HT-29 (cell line): ENCODE measurements around the gene ODC1. TPM values are rescaled to one million over a fixed set of nuclear protein-coding genes. Genes with fewer than 3 reads are reported as not detected.

Experiments
- DNase-seq: peaks from one replicate; pipeline ENCODE4 v3.0.0-alpha.2; 2015; ENCODE audit warnings: low spot score
- total RNA-seq: library from RNA; depleted of rRNA; stranded (reverse); fragments of >200 nt; shearing (Covaris generic); gene quantifications from 2 replicates; pipeline ENCODE4 v1.2.3, GENCODE V29; 2014

ODC1 gene
- total RNA-seq, 1 experiment from 2014 or later, result 323 TPM

DNA sequence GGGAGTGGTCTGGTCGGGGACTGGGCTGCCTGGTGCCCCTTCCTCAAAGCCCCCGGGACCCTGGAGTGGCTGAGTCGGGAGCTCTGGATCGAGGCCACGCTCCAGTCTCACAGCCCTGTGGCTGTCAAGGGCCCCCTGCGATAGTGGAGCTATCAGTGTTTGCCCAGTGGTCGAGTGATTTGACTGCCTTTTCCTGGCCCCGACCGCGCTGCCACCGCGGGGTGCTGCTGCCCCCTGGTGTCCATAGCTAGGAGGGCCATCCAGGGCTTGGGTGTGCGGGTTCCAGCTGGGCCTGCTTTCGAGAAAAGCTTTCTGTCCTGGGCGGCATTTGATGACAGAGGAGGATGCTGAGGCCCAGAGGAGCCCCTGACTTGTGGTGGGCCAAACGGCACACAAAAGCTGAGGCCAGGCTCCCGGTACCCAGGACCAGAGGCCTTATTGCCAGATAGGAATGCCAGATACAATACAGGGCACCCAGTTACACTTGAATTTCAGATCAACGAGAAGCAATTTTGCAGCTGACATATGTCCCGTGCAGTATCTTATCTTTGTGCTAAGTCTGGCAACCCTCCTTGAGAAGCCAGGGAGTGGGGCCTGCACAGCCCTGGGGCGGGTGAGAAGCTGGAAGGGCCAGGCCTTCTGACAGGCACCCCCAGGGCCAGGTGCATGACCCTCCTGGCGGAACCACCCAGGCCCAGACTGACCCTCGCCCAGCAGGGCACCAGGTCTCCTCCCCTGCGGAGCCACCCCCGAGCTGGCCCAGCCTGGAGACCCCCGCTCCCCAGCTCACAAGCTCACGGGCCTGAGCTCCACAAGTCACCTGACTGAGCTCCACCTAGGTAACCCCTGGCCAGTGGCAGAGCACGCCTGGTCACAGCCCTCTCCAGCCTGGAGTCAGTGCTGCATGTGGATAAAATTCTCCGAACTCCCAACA, 13.0 kb downstream of the ODC1 start:
- peak; percentile 92 for DNase-seq

DNA sequence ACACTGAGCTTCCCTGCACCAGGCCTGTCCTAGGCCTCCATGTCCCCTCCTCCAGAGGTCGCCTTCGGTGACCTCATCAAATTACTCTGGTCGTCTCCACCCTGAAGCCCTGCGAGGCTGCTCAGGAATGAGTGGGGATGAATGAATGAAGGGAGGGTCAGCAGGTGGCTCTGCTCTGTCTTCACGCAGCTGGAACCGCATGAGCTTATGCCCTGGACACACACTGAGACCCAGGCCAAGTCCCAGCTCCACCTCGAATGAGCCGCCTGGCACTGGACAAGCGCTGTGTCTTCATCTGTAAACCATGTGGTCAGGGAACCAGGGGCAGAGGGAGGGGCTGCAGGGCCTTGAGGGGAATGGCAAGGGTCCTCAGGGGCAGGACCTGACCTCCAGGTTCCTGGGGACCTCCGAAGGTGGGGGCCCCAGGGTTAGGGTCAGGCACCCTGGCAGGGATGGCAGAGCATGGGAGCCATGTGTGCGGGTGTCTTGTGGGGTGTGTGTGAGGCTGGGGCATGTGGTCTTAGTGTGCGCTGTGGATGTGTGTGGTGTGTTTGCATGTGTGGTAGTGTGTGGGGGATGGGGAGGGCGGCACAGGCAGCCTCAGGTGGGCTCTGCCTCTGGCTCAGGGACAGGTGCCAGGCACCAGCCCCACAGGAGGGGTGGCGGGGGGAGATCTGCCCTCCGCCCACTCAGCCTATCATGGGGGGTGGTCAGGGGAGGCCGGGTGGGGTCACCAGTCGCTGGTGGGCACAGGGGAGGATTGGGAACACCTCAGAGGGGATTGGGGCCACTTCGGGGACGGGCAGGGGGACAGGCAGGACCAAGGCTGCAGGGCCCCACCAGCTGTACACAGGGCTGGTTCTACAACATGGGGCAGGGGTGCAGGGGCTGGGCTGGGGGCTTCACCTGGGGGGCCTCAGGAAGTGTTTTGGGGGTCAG, 13.9 kb downstream of the ODC1 start:
- no peak for DNase-seq

DNA sequence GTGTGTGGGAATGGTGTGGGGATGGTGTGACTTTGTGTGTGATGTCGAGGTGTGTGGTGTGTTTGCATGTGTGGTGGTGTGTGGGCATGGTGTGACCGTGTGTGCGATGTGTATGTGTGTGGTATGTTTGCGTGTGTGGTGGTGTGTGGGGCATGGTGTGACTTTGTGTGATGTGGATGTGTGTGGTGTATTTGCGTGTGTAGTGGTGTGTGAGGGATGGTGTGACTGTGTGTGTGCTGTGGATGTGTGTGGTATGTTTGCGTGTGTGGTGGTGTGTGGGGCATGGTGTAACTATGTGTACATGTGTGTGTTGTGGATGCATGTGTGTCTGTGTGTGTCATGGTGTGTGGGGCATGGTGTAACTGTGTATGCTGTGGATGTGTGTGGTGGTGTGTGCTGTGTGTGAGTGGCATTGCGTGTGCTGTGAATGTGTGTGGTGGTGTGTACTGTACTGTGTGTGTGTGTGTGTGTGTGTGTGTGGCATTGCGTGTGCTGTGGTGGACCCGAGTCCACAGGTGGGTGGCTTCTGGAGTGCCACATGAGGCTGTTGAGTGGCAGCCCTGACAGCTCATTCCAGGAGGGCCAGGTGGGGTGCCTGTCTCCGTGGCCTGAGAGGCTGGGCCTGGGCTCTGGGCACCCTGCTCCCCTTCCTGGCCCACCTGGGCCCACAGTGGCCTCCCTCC, 14.7 kb downstream of the ODC1 start:
- no peak for DNase-seq

DNA sequence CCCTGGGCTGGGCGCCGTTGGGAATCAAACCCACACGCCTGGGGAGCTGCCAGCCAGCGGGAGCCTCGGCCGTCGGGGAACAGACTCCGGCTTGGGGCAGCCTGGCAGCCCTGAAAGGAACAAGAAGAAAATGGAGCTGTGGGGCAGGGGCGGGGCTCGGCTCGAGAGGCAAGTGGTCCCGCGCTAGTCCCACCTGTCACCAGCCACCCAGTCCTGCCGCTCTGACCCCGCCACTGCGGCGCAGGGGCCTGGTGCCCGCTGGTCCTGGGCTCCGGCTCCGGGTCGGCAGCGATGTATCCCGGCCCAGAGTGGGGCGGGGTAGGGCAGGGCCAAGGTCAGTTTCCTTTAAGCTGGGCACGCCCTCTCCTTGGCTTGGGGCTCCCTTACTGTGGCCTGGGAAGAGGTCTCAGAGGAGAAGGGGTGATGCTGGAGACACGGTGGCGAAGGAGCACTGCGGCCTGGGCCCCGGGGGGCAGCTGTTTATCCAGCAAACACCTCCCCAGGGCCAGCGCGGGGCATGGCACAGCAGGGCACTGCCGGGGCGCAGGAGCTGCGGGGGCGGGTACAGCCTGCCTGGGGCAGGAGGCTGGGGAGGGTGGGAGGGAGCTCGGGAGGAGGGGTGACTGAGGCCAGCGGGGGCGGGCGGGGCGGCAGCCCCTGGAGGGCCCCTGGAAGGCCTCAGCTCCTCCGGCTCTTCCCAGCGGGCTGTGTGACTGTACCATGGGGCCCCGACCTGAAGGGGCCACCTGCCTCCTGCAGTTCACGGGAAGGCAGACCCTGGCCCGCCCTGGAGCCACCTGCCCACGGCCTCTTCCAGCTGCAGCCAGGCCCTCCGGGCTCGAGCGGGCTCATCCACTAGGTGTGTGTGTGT, 15.6 kb downstream of the ODC1 start:
- no peak for DNase-seq

DNA sequence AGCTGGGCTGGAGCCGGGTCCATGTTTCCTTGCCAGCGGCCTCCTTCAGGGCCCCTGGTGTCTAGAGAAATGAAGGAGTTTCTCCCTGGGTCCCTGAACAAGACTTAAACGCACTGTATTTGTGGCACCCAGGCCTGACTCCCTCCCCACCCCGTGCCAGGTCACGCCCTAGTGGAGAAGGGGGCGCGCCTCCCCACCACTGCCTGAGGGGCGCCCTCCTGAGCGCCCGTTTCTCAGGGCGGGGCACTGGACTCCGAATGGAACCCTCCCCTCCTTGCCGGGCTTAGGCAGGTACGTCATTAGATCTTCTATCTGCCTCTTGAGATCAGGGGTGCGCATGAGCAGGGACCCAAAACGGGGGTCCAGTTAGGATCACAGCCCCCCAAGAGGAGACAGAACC, 16.3 kb downstream of the ODC1 start:
- DNase-seq, result no peak

DNA sequence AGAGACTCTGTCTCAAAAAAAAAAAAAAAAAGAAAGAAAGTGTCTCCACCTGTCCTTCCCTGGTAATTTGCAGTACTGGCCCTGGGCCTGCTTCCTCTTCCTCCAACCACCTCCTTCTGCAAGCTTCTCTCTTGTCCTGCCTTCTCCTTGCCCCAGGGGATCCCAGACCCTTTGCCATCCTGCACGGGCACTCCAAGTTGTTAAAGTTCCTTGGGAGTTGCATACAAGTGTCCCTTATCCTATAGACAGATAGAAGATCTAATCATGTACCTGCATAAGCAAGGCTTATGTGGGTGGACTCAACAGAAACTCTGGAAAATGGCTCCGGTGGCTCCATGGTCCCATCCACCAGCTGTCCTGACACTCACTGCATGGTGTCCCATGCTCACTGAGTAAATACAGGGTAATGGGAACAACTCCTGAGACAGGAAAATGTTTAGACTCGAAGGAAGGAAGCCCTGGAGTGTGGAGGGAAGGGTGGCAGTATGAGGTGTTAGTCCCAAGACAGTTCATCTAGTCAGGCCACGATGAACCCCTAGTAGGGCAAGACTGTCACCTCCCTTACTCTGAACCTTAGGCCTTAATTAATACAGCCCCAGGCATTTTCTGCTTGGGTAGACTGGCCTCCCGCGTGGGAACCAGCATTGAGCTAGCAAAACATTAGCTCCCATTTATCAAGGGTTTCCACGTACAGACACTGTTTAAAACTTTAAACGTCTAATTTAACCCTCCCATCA, 17.1 kb downstream of the ODC1 start:
- DNase-seq, result no peak

DNA sequence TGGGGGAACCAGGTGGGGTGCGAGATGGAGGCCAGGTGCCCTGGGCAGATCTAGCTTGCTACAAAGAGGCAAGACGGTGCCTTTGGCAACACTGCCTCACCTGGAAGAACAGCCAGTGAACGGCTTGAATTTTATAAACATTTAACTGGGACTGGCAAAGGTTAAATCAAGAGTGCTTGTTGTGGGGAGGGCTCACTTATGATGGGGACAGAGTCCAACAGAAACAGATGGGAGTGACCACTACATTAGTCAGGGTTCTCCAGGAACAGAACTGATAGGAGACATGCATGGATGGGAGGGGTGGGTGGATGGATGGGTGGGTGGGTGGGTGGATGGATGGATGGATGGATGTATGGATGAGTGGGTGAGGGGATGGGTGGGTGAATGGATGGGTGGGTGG, 19.2 kb downstream of the ODC1 start:
- DNase-seq, result no peak

DNA sequence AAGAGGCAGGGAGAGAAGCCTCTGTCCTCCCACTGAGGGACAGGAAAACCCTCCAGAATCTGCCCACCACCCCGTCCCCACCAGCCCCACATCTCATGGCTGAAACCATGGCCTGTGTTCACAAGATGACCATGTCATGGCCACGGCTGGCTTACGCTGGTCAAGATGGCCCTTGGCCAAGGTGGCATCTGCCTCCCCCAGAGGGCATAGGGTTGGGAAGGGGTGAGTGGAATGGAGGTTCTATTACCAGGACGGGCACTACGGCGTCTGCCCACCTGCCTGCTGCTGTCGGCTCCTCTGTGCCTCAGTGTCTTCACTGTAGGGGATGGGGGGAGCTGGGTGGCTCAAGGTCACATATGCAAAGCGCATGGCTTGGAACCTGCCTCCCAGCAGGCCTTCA, 19.8 kb downstream of the ODC1 start:
- no peak for DNase-seq

DNA sequence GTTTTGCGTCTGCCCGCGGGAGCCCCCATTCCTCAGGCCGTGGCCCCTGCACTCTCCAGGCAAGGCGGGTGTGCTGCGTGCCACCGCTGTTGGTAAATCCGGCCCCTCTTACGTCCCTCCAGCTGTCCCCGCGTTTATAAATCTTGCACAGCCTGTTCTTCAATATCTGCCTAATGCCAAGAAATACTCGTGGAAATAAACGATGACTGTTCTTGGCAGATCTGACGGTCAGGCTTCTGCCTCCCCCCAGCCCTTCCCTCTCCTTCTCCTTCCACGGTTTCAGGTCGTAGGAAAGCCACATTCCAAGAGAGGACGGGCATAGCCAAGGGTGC, 20.5 kb downstream of the ODC1 start:
- DNase-seq, result no peak

DNA sequence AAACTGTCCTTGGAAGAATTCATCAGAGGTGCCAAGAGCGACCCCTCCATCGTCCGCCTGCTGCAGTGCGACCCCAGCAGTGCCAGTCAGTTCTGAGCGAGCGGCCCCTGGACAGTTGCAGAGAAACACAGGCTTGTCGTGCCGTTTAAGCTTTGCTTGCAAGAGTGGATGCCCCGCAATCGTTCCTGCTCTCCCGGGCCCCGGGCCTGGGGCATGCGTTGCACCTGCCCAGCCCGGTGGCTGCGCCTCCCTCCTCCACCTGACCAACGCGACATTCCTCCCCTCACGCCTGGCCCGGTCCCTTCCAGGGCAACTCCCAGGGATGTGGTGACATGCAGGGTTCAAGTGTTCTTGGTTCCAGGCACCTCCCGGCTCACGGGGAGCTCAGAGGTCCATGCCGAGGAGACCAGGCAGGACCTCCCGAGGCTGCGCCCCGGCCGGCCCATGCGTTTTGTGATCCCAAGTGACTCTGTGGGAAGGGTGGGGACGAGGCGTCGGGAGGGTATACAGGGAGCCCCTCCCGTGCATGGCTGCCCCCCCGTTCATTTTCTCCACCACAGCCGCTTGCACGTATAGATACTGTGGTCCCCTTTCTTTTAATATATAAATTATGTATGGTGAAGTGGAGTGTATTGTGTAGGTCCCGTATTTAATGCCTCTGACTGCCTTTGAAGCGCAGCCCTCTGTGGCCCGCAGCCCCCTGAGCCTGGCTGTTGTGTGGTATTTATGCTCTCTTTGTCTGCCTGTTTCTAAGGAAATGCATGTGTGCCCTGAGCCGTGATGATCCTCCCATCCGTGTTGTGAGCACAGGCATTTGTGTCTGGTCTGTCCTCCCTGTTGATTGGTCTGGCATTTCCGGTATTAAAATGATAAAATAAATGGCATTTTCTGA, 21.2 kb downstream of the ODC1 start:
- DNase-seq, result no peak

DNA sequence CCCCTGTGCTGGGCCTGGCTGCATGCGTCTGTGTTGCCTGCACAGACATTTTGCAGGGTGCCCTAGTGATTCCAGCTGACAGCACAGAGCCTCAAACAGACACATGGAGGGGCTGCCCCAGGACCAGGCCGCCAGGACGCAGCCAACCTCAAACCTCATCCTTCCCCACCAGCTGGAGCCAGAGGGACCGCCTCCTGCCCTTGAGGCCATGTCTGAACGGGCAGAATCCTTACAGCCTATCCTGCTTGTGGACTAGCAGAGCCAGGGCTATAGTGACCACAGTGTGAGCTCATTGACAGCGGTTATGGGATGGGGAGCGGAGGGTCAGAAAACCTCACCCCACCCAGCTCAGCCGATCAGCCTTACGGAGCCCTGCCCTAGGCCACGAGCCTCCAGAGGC, 22.4 kb downstream of the ODC1 start:
- DNase-seq, result no peak

DNA sequence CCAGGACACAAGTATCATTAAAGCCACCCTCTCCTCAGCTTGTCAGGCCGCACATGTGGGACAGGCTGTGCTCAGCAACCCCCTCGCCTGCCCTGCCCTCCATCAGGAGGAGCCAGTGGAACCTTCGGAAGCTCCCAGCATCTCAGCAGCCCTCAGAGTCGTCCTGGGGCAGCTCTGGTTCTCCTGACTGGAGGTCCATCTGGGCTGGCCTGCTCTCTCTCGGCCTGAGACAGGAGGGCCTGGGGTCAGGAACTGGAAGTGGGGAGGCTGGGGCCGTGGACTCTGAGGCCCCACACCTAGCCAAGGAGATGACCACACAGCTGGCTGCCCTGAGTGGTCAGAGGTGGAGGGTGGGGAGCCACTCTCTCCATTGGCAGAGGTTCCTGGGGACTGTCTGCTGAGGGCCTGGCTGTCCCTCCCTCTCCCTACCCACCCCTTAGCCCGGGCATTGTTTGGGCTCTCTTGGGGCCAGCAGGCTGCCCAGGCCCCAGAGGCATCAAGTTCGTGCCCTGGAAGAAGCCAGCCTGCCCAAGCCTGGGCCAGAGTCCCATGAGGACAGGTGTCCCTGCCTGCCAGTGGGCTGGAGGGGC, 23.1 kb downstream of the ODC1 start:
- no peak for DNase-seq

DNA sequence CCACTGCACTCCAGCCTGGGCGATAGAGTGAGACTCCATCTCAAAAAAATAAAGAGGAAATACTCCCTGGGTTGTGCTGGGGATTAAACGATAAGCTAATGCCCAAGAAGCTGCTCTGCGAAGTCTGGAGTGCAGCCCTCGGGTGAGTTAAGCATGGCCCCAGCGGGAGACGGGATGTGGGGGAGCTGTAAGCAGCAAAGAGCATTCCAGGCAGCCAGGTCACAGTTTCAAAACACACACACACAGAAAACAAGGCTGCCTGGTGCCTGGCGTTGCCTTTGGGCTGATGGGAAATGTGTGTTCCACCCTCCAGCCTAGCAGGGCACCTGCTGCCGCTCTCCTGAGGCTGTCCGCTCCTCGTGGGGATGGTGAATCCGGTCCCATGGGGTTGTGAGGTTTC, 24.1 kb downstream of the ODC1 start:
- no peak for DNase-seq

DNA sequence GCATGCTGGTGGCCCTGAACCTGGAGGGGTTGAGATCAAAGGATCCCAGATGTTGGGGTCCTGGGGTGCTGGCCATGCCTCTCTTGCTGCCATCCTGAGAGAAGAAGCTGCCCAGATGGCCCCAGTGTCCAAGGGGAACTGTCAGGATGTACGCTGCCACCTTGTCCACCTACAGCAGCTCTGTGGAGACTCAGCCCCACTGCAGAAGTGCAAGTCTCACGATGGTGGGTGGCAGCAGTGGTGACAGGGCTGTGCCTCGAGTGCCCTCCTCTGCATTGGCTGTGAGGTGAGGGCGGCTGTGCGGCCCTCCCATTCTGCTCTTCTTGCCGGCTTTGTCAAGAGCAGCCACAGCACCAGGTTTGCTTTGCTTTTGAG, 24.7 kb downstream of the ODC1 start:
- no peak for DNase-seq

DNA sequence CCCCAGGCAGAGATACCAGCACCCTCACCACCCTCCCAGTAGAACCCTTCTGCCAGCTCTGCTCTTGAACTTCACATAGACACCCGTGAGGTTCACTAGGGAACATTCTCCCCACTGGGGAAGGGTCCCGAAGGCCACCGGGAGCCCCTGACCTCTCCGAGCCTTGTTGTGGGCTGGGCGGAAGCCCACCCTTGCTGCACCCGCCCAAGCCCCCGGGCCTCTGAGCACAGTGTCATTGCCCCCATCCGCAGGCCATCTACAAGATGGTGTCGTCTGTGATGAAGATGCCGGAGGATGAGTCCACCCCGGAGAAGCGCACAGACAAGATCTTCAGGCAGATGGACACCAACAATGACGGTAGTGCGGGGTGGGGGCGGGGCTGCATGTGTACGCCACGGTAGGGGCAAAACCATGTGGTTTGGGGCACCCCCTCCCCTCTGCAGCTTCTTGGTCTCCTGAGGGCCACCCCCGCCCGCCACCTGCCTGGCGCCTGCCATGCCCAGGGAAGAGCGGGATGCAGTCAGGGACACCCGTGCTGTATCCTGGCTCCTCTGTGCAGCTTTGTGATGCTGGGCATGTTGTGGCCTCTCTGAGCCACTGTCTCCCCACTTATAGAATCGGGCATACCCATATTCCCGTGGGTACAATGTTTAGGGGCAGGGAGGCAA, 25.3 kb downstream of the ODC1 start:
- no peak for DNase-seq

DNA sequence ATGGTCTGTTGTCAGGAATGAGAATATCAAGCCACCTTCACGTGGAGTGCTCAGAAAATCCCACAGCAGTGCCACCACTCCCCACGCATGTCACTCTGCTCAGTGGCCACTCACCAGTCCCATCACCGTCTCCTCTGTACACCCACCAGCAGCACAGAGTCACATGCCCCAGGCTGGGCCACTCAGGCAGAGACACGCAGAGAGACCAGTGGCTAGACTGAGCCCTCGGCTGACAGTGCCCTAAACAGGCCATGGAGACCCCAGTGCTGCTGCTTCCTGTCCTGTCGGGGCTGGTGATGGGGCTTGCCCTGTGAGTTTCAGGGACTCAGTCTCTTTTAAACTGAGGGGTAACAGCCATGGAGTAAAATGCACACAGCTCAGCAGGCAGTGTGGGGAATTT, 25.9 kb downstream of the ODC1 start:
- DNase-seq, result no peak

DNA sequence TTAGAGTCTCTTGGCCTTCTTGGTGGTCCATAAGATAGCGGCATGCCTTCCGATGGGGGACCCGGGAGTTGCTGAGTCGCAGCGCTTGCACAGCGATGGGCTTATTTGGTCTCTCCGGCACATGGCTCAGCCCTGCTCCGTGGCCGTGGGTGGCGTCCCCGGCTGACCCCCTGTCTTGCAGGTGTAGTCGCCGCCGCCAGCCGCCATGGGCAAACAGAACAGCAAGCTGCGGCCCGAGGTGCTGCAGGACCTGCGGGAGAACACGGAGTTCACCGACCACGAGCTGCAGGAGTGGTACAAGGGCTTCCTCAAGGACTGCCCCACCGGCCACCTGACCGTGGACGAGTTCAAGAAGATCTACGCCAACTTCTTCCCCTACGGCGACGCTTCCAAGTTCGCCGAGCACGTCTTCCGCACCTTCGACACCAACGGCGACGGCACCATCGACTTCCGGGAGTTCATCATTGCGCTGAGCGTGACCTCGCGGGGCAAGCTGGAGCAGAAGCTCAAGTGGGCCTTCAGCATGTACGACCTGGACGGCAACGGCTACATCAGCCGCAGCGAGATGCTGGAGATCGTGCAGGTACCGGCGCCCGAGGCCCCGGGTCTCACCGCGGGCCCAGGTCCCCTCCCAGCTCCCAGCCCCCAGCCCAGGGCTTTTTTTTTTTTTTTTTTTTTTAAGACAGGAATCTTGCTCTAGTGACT, 28.4 kb downstream of the ODC1 start:
- no peak for DNase-seq
